NCI-H524 treated with DMSO at 0.1 percent for 48 hours (cell line): ENCODE results near the gene TATDN3.
"Not testable (repeated sequence)": the region's sequence is repeated elsewhere in the genome, so short reads cannot be mapped to it uniquely, and the experiment has no call there.

Experiments
- DNase-seq: peaks from one replicate; lab custom pipeline; 2025; lab: John Stamatoyannopoulos, UW

Gene TATDN3

GRCh38 chr1:212791676-212792395, at the start of gene TATDN3, which contains the start of gene NSL1:
TATDN3 (plus strand) TSS chr1:212791894; CDS start chr1:212791922, 28 bp downstream.
NSL1 (minus strand) TSS chr1:212791777; CDS start chr1:212791763, 14 bp downstream.
- peak; percentile 23 for DNase-seq

GRCh38 chr1:212743901-212744475, 47.7 kb upstream of the TATDN3 start:
- DNase-seq = no peak

GRCh38 chr1:212745303-212745702, 46.4 kb upstream of the TATDN3 start:
- DNase-seq = no peak

- DNase-seq = no peak
Measured at GRCh38 chr1:212746546-212746945, 45.1 kb upstream of the TATDN3 start.

- no peak for DNase-seq
Measured at GRCh38 chr1:212749821-212750535, 41.7 kb upstream of the TATDN3 start.

- no peak for DNase-seq
Measured at GRCh38 chr1:212752252-212752933, 39.3 kb upstream of the TATDN3 start.

- no peak for DNase-seq
Measured at GRCh38 chr1:212752934-212753497, 38.7 kb upstream of the TATDN3 start.

- DNase-seq = no peak
Measured at GRCh38 chr1:212753749-212754148, 37.9 kb upstream of the TATDN3 start.

- no peak for DNase-seq
Measured at GRCh38 chr1:212754193-212754592, 37.5 kb upstream of the TATDN3 start.

GRCh38 chr1:212754680-212755079, 37.0 kb upstream of the TATDN3 start:
- DNase-seq = no peak

GRCh38 chr1:212759683-212760082, 32.0 kb upstream of the TATDN3 start:
- DNase-seq = no peak

- DNase-seq = no peak
Measured at GRCh38 chr1:212760126-212760823, 31.4 kb upstream of the TATDN3 start.

- no peak for DNase-seq
Measured at GRCh38 chr1:212762234-212762633, 29.5 kb upstream of the TATDN3 start.

- DNase-seq = no peak
Measured at GRCh38 chr1:212762839-212763238, 28.9 kb upstream of the TATDN3 start.

GRCh38 chr1:212764718-212765281, 26.9 kb upstream of the TATDN3 start:
- not testable (repeated sequence) for DNase-seq

GRCh38 chr1:212766825-212767224, 24.9 kb upstream of the TATDN3 start:
- not testable (repeated sequence) for DNase-seq

- DNase-seq = no peak
Measured at GRCh38 chr1:212769459-212770167, 22.1 kb upstream of the TATDN3 start.

- no peak for DNase-seq
Measured at GRCh38 chr1:212771341-212771740, 20.4 kb upstream of the TATDN3 start.

- DNase-seq = no peak
Measured at GRCh38 chr1:212773011-212773410, 18.7 kb upstream of the TATDN3 start.

- DNase-seq = no peak
Measured at GRCh38 chr1:212774584-212774983, 17.1 kb upstream of the TATDN3 start.
